Fibroblast of lung (primary cell): ENCODE results near the gene MAP3K2.

Experiments
- CTCF ChIP-seq, 2 donors: IDR thresholded peaks in 1 of 2; conservative IDR thresholded peaks in 1 of 2; 1 replicate in 1 of 2; 2 replicates in 1 of 2; pipeline ENCODE4 v1.5.1; 2011 to 2012; ENCODE audit warnings: low read length in 2 of 2, control low read depth in 1 of 2, inconsistent platforms in 1 of 2, low read depth in 1 of 2, mild to moderate bottlenecking in 1 of 2
- EZH2 ChIP-seq: IDR thresholded peaks from 2 replicates; pipeline ENCODE4 v1.5.1; 2012; ENCODE audit warnings: low read length, control low read depth, mild to moderate bottlenecking; ENCODE audit errors: missing control alignments

GRCh38 chr2:127421871-127422558 is 34.2 kb upstream of the MAP3K2 start:
- no peak for TF ChIP-seq CTCF (conservative IDR thresholded peaks at IDR 0.05 in 1 of 2, IDR thresholded peaks at IDR 0.05 in 1 of 2; ENCODE audit: low read depth in 1 of 2, low read length in 2 of 2)
- TF ChIP-seq EZH2: no peak
